BJ (cell line): ENCODE data around the gene BMI1. TPM values are rescaled to one million over a fixed set of nuclear protein-coding genes. Genes with fewer than 3 reads are reported as not detected.

ENCODE experiments used
- CTCF ChIA-PET: fragments of 350-600 bp; formaldehyde crosslinking; extraction: SDS; loops from one replicate; lab custom pipeline; 2021; ENCODE audit warnings: antibody characterized with exemption, inconsistent platforms; lab: Yijun Ruan, JAX
- POLR2A ChIA-PET: fragments of 300-600 bp; sonication (Branson Sonifier 250); formaldehyde crosslinking; extraction: SDS; loops from one replicate; lab custom pipeline; 2021; ENCODE audit warnings: antibody characterized with exemption; lab: Charles Lee
- DNase-seq: peaks from one replicate; pipeline ENCODE4 v3.0.0-alpha.2; 2011; ENCODE audit warnings: low read depth
- H3K27me3 ChIP-seq: 2 replicates; pipeline ENCODE4 v1.6.0; 2011; ENCODE audit warnings: low read length; ENCODE audit not compliant: control insufficient read depth, insufficient read depth
- H3K36me3 ChIP-seq: 2 replicates; pipeline ENCODE4 v1.5.1; 2011; ENCODE audit warnings: low read length; ENCODE audit not compliant: control insufficient read depth, insufficient read depth
- H3K4me3 ChIP-seq: 2 replicates; pipeline ENCODE4 v1.5.1; 2011; ENCODE audit warnings: low read depth, mild to moderate bottlenecking, control low read depth, low read length
- CTCF ChIP-seq: IDR thresholded peaks from 2 replicates; pipeline ENCODE4 v1.5.1; 2011; ENCODE audit warnings: low read depth, mild to moderate bottlenecking, control low read depth, inconsistent platforms, low read length, moderate library complexity; ENCODE audit not compliant: insufficient read depth
- polyA plus RNA-seq: library from polyadenylated mRNA; depleted of rRNA; stranded (reverse); fragments of >200 nt; gene quantifications from 2 replicates; pipeline ENCODE4 v1.2.3, GENCODE V29; 2011

BMI1 gene
- polyA plus RNA-seq, 1 experiment = 20.3 TPM

- Histone ChIP-seq H3K27me3 (peaks cover 29% of the 10 kb centered on the region), H3K4me3 (no peak overlapping the region), H3K36me3 (no peaks in the 10 kb centered on the region)
- no peak for TF ChIP-seq CTCF
- CTCF ChIA-PET = interaction anchor here (0.7 to 2.1 kb wide), 2 partner anchors 352 to 644 kb away, joined by 3 to 5 read pairs; no protein-coding TSS in a partner anchor
- no peak for DNase-seq
- POLR2A ChIA-PET = no interaction called here
Observed at GRCh38 chr10:22344781-22345300, 23.9 kb downstream of the BMI1 start.

- Histone ChIP-seq H3K27me3 (peaks cover 29% of the 10 kb centered on the region), H3K36me3 (no peaks in the 10 kb centered on the region), H3K4me3 (no peak within 1 kb of the TSS)
- TF ChIP-seq CTCF = no peak
- DNase-seq = no peak
- ChIA-PET CTCF (no interaction called here), POLR2A (no interaction called here)
Observed at GRCh38 chr10:22345301-22346095, 24.6 kb downstream of the BMI1 start, which contains the start of gene SPAG6. Gene SPAG6, plus strand, starts transcription at chr10:22345496. Its CDS starts 116 bp downstream, at chr10:22345612.

- peaks cover 30% of the 10 kb centered on the region for H3K27me3 ChIP-seq
- DNase-seq = no peak
- no peaks in the 10 kb centered on the region for H3K36me3 ChIP-seq
- no peak for TF ChIP-seq CTCF
- H3K4me3 ChIP-seq = no peak overlapping the region
- ChIA-PET POLR2A (no interaction called here), CTCF (no interaction called here)
Observed at GRCh38 chr10:22346096-22346661, 25.3 kb downstream of the BMI1 start.

GRCh38 chr10:22349755-22350154, 28.9 kb downstream of the BMI1 start:
- CTCF ChIA-PET = interaction anchor here (1.5 kb wide), 1 partner anchor 12 kb away, joined by 3 read pairs; no protein-coding TSS in a partner anchor
- peaks cover 20% of the 10 kb centered on the region for H3K27me3 ChIP-seq

More at GRCh38 chr10:22349755-22350154, 28.9 kb downstream of the BMI1 start:
- H3K36me3 ChIP-seq = no peaks in the 10 kb centered on the region
- POLR2A ChIA-PET = no interaction called here
- TF ChIP-seq CTCF = no peak
- DNase-seq = no peak
- H3K4me3 ChIP-seq = no peak overlapping the region
